NCI-H187 (cell line): ENCODE results near the gene RAD51AP2.
"Not testable (repeated sequence)": the region's sequence is repeated elsewhere in the genome, so short reads cannot be mapped to it uniquely, and the experiment has no call there.

ENCODE experiments used
- DNase-seq, 2 experiments: peaks; one replicate each; lab custom pipeline; 2025; lab: John Stamatoyannopoulos, UW

The RAD51AP2 gene

GRCh38 chr2:17518212-17519154 is at the start of gene RAD51AP2:
Gene RAD51AP2, minus strand, starts transcription at chr2:17518440. Its CDS starts 25 bp downstream, at chr2:17518415.
- peak; percentile 80 to 88 for DNase-seq

- DNase-seq, result not testable (repeated sequence)
These were observed 47.5 kb upstream of the RAD51AP2 start for GRCh38 chr2:17565726-17566125.

DNA sequence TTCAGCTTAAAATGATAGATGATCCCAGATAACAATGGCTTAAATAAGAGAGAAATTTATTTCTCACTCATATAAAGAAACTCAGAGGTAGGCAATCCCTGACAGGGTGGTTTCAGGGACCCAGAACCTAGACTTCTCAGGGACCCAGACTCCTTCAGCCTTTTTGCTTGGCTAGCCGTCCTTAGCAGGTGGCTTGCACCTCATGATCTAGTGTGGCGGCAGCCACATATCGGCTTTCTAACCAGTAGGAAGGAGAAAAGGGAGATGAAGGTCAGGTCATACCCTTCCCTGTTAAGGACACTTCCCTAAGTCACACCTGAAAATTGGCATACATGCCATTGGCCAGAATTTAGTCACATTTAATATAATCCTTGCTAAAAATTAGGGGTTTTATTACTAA is 40.6 kb upstream of the RAD51AP2 start:
- DNase-seq, result no peak

DNA sequence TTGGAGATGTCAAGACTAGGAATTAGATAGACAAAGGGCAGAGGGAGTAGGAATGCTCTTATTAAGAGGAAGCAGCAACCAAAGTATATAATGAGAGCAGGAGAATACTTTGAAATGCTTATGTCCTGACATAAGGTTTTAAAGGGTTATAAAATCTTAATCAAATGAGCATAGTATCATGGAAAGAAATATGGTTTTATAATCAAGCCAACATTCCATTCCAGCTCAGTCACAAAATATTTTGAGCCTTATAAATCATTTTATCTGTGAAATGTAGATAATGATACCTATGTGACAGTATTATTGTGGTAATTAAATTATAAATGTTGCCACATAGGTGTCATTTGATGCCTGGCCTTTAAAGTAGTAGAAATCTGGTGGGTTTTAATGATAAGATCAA is 39.8 kb upstream of the RAD51AP2 start:
- no peak for DNase-seq

DNA sequence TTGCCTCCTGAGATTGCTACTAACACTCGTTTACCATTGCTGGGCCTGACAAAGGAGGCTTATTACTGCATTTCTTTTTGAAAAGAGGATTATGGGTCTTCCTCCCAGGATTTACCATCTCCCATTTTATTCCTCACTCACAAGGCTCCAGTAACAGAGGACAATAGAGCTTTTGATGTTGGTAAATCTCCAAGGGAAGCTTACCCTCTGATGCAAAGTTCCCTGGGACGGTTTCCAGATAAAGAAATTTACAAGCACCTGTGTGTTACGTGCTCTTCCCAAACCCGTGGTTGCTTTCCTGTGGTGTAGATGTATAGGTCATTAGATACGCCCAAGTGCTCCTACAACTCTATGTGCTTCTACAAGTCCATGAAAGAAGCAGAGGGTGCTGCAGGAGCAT is 39.4 kb upstream of the RAD51AP2 start:
- DNase-seq, result no peak

DNA sequence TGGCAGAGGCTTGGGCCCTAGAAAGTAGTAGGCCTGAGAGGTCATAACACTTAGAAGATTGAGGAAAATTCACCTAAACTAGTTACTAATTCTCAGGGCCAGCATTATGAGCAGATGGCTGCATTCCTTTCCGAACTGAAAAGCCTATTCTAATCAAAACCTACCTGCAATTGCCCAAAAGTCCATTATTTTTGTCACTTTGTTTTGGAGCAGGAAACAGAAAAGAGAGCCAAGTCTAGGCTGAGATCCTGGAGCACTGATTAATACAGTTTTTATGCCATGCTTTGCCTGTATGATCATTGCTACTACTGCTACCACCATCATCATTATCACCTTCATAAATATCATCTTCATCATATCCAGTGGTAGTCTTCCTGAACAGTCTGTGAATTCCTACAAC is 36.9 kb upstream of the RAD51AP2 start:
- DNase-seq, result no peak

- DNase-seq, result no peak
These were observed 32.7 kb upstream of the RAD51AP2 start for GRCh38 chr2:17550907-17551306.

DNA sequence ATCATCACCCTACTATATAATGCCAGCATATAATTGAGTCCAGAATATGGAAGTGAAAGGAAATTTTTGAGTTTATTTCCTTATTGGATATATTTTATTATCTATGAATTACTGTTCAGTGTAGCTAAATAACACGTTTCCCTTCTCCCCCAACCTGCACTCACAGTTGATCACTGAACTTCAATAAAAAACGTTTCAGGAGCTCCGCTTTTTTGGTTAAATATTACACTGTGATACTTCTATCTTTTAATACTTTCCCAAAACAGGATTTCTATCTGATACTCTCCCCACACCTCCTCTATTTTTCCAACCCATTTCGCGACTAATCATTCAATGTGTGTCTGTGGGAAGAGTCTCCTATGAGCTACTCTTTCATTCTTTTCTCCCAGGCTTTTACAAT is 29.5 kb upstream of the RAD51AP2 start:
- DNase-seq, result no peak

DNA sequence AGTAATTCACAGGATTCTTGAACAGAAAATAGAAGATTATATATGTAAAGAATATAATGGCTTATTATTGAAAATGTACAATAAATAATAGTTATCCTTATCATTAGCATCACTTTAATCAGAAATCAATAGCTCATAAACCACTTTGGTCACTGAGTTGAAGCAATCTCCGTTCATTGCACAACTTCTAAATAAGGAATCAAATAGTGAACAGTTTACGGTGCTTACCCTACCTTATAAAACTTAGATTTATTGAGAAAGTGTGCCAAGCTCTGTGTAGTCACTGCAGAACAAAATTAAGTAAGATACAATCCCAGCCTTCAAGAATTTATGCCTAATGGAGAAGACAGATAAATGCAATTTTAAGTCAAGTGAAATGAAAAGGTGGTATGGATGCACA is 29.0 kb upstream of the RAD51AP2 start:
- DNase-seq, result no peak

DNA sequence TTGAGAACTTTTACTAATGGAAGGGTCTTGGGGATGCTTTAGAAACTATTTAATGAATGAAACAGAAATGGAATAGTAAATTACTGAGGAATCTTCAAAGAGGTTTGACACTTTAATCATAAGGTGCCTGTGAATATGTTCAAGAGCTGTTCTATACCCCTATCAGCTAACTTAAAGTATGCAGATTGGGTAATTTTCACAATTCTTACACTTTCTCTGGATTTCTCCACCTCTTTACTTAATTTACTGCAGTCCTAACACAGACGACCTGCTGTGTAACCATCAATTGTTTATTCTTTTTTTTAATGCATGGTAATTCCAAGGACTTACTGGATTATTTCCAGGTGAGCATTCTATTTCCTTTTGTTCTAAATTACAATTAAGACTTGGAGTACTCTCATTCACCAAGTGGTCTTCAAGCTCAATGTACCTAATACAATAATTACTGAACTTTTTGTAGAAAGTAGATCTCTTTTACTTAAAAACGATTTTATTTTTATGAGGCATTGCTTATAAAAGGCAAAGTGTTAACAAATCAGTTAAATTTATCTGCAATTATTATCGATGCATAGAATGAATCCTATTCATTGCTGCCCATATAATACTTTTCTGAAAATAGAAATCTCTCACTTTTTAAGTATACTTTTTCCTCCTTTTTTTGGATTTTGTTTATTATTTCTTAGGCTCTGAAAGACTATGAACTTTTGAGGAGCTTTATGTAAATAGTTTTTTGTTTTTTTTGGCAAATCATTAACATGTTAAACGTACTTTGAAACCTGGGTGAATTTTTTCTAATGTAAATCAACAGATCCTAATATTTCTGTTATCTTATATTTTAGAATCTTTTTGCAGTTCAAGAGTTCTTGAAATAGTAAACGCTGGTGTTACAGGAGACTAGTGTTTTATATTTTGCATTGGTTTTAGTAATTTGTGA is 27.7 kb upstream of the RAD51AP2 start:
- DNase-seq, result no peak

DNA sequence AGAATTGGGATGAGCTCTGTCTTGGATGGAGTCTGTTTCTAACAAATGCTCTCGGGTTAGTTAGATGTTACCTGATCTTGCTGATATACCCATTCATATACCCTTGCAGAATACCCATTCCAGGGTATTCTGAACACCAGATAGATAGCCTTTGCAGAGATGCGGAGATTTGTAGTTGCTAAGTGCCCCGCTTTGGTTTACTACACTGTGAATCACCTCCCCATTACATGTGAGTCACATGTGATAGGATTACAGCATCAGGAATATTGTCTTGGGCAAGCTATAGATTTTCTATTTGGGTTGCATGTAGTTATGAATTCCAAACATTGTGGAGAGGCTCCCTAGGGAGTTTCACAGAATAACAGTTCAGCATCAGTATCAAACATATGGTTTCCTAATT is 26.0 kb upstream of the RAD51AP2 start:
- no peak for DNase-seq

- DNase-seq, result no peak
These were observed 25.6 kb upstream of the RAD51AP2 start for GRCh38 chr2:17543848-17544247.

- DNase-seq, result no peak
These were observed 25.0 kb upstream of the RAD51AP2 start for GRCh38 chr2:17543131-17543660.

DNA sequence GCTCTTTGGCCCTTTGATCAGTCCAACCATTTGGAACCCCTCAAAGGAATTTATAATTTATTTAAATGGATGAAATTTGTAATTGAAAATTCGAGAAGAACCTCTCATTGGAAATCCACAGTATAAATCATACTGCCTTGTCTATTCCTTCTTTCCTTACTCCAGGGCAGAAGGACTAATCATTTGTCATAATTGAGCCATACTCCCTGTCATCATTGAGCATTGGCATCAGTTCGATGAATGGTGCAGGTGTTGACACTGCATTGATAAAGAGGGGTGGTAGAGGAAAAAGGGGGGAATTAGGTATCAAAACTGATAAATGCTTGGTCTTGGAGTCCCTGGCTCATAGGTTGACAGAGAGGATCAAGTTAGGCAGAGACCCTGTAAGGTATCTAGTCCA is 24.2 kb upstream of the RAD51AP2 start:
- no peak for DNase-seq

GRCh38 chr2:17541531-17541950 is 23.3 kb upstream of the RAD51AP2 start:
- DNase-seq, result no peak

DNA sequence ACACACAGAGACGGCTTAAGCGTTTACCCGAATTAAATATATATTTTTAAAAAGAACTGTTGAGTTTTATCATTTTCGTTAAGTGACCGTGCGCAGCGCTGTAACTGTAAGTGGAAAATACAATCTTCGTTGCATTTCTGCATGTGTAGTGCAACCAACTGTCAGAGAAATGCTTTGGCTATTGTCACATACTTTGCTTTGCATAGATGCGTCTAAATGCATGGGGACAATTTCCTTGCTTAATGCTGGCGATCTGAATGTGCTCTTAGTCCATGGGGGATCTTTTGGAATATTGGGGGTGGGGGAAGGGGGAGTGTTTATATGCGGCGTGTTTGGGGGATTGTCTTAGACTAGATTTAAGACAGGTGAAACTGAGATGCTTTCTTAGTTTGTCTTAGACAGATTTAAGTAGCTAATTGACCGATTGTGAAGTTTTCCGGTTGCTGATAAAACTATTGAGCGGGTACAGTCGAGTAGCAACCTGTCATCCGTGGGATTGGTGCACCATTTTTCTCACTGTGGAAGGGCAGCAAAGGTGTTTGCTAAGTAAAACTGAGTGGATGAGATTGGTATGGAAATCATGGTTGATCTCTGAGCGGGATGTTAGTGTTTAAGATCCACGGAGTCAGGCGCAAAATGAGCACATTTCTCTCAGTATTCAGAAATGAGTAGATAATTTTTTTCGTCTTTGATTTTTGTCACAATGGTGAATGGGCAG is 22.7 kb upstream of the RAD51AP2 start:
- DNase-seq, result no peak

DNA sequence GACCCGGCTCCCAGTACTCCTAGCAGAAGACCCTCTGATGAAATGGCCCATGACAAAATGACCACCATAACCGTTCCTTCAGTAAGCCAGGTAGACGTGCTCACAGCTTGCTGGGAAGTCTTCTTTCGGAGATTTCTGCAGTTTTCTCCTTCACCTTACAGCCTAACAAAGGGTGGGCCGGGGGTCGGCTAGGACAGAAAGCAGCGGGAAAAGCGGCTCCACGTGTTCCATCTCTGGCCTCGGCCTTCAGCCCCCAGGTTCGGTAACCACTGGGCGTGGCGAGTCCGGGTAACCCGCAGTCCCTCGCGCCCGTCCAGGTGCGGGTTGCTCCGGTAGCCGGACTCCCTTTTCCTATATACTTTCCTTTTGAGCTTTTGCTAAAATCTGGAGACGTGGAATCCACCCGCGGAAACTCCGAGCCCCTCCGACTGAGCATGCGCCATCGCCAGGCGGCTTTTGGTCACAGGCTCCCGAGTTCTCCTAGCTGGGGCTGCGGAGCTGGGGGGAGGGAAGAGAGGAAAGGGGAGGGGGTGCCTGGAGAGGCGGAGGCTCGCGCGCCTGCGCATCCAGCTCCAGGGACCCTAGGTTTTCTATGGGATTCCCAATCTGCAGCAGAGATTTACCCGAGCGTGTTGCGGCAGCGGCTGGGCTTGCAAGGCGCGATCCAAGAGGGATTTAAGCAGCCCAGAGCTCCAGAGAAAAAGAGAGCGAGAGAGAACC is 22.0 kb upstream of the RAD51AP2 start, which contains the start of gene VSNL1:
TSS of gene VSNL1 (plus strand) at position 604 of the 720 bp plus-strand sequence. CDS start 51,379 bp downstream, outside the sequence.
- peak; percentile 92 to 97 for DNase-seq

- no peak for DNase-seq
These were observed 21.4 kb upstream of the RAD51AP2 start for GRCh38 chr2:17539611-17540092.

DNA sequence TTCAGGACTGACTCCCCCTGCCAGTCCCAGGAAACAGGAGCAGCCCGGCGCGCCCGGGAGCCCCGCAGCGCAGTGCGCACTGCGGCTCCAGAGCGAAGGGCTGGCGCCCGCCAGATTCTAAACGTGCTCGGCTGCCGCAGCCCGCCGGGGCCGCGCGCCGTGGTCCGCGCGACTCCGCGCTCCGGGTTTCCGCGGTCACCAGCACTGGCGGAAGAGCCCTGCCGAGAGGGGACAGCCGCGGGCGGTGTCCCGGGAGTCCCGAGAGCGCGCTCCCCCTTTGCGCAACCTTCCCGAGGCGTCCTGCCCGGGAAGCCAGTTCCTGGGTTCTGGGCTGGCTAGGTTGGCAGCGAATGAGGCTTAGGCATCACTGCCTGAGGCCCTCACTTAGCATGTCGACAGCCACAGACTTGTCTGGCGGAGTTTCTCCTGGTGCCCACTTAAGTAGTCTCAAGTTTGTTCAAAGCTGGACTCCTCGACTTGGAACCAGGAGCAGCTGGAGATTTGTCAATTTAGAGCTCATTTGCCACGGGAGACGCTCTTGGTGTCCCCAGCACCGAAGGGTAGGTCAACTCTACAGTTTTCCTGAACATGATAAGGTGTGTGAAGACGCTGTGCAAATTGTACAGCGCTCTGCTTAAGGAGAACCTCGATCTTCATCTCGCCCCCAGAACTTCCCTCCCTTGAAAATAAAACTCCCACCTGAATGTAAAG is 20.8 kb upstream of the RAD51AP2 start:
- peak; percentile 57 to 81 for DNase-seq
